Measurements from ENCODE around the gene KIAA1755. TPM values are rescaled to one million over a fixed set of nuclear protein-coding genes. Genes with fewer than 3 reads are reported as not detected.
A peak's percentile ranks its signal among the peaks of the same experiment; 100 is the strongest.

Gene KIAA1755
- total and polyA plus RNA-seq, 3 experiments from 2014 or later = not detected

- DNase-seq = no peak
- no peak overlapping the region for H3K4me3 Mint-ChIP-seq
- H3K4me3 ChIP-seq (ENCODE audit: low read length) = no peak overlapping the region
- H3K36me3 Mint-ChIP-seq = no peaks in the 10 kb centered on the region
- ChIA-PET CTCF (no interaction called here), POLR2A (no interaction called here)
- no peaks in the 10 kb centered on the region for H3K4me1 Mint-ChIP-seq
- H3K4me1 ChIP-seq (ENCODE audit: insufficient read depth, low read length) = no peaks in the 10 kb centered on the region
- no peaks in the 10 kb centered on the region for H3K9me3 Mint-ChIP-seq
- no peak overlapping the region for H3K27ac Mint-ChIP-seq
- no peaks in the 10 kb centered on the region for H3K36me3 ChIP-seq (ENCODE audit: insufficient read depth, low read length)
- H3K9me3 ChIP-seq (ENCODE audit: low read length) = no peaks in the 10 kb centered on the region
- H3K27ac ChIP-seq (ENCODE audit: low read depth, low read length) = no peak overlapping the region
- H3K27me3 Mint-ChIP-seq = peaks cover under 1 to 13% of the 10 kb centered on the region in 2 donors
- H3K27me3 ChIP-seq (ENCODE audit: insufficient read depth, low read length, poor library complexity, severe bottlenecking) = no peaks in the 10 kb centered on the region
These were observed 46.0 kb downstream of the KIAA1755 start for GRCh38 chr20:38214256-38215193.

- Mint-ChIP-seq H3K4me3 (no peak overlapping the region), H3K27me3 (peaks cover 6 to 13% of the 10 kb centered on the region in 2 donors), H3K4me1 (no peaks in the 10 kb centered on the region), H3K27ac (no peak overlapping the region), H3K36me3 (no peaks in the 10 kb centered on the region), H3K9me3 (no peaks in the 10 kb centered on the region)
- H3K9me3 ChIP-seq (ENCODE audit: low read length) = no peaks in the 10 kb centered on the region
- no peaks in the 10 kb centered on the region for H3K36me3 ChIP-seq (ENCODE audit: insufficient read depth, low read length)
- no peak overlapping the region for H3K4me3 ChIP-seq (ENCODE audit: low read length)
- H3K27me3 ChIP-seq (ENCODE audit: insufficient read depth, low read length, poor library complexity, severe bottlenecking) = no peaks in the 10 kb centered on the region
- no peak for DNase-seq
- CTCF ChIA-PET = interaction anchor here (1.2 to 1.7 kb wide), 2 partner anchors 8 to 156 kb away, joined by 4 to 5 read pairs; no protein-coding TSS in a partner anchor
- H3K27ac ChIP-seq (ENCODE audit: low read depth, low read length) = no peak overlapping the region
- POLR2A ChIA-PET = no interaction called here
- no peaks in the 10 kb centered on the region for H3K4me1 ChIP-seq (ENCODE audit: insufficient read depth, low read length)
These were observed 47.0 kb downstream of the KIAA1755 start for GRCh38 chr20:38213607-38213940.

GRCh38 chr20:38212806-38213606 is 47.5 kb downstream of the KIAA1755 start:
- no peaks in the 10 kb centered on the region for H3K4me1 ChIP-seq (ENCODE audit: insufficient read depth, low read length)
- DNase-seq = no peak
- no peaks in the 10 kb centered on the region for H3K9me3 Mint-ChIP-seq
- no peaks in the 10 kb centered on the region for H3K36me3 Mint-ChIP-seq
- H3K27ac Mint-ChIP-seq = no peak overlapping the region
- no peak overlapping the region for H3K4me3 ChIP-seq (ENCODE audit: low read length)
- H3K4me3 Mint-ChIP-seq = no peak overlapping the region
- peaks cover 11 to 14% of the 10 kb centered on the region in 2 donors for H3K27me3 Mint-ChIP-seq
- H3K36me3 ChIP-seq (ENCODE audit: insufficient read depth, low read length) = no peaks in the 10 kb centered on the region
- no peaks in the 10 kb centered on the region for H3K4me1 Mint-ChIP-seq
- H3K9me3 ChIP-seq (ENCODE audit: low read length) = no peaks in the 10 kb centered on the region
- H3K27me3 ChIP-seq (ENCODE audit: insufficient read depth, low read length, poor library complexity, severe bottlenecking) = no peaks in the 10 kb centered on the region
- no peak overlapping the region for H3K27ac ChIP-seq (ENCODE audit: low read depth, low read length)
- ChIA-PET POLR2A (no interaction called here), CTCF (interaction anchor here (1.2 to 1.7 kb wide), 2 partner anchors 9 to 155 kb away, joined by 4 to 5 read pairs; no protein-coding TSS in a partner anchor)

GRCh38 chr20:38211200-38212097 is 49.1 kb downstream of the KIAA1755 start:
- peak overlapping the region in 1 of 8 donors; percentile 41 for H3K27ac Mint-ChIP-seq
- no peaks in the 10 kb centered on the region for H3K36me3 Mint-ChIP-seq
- CTCF ChIA-PET = interaction anchor here (2.2 kb wide), 1 partner anchor 9 kb away, joined by 13 read pairs; no protein-coding TSS in a partner anchor

GRCh38 chr20:38210741-38211140 is 49.8 kb downstream of the KIAA1755 start:
- Mint-ChIP-seq H3K36me3 (no peaks in the 10 kb centered on the region), H3K27ac (peak overlapping the region in 1 of 8 donors; percentile 41), H3K9me3 (no peaks in the 10 kb centered on the region), H3K27me3 (peaks cover 11 to 14% of the 10 kb centered on the region in 2 donors), H3K4me1 (no peaks in the 10 kb centered on the region), H3K4me3 (no peak overlapping the region)
- no peaks in the 10 kb centered on the region for H3K4me1 ChIP-seq (ENCODE audit: insufficient read depth, low read length)
- H3K9me3 ChIP-seq (ENCODE audit: low read length) = no peaks in the 10 kb centered on the region
- no peak for DNase-seq
- H3K36me3 ChIP-seq (ENCODE audit: insufficient read depth, low read length) = no peaks in the 10 kb centered on the region
- ChIA-PET CTCF (interaction anchor here (2.2 kb wide), 1 partner anchor 10 kb away, joined by 13 read pairs; no protein-coding TSS in a partner anchor), POLR2A (no interaction called here)
- no peaks in the 10 kb centered on the region for H3K27me3 ChIP-seq (ENCODE audit: insufficient read depth, low read length, poor library complexity, severe bottlenecking)
- no peak overlapping the region for H3K27ac ChIP-seq (ENCODE audit: low read depth, low read length)
- H3K4me3 ChIP-seq (ENCODE audit: low read length) = no peak overlapping the region

More at GRCh38 chr20:38211200-38212097, 49.1 kb downstream of the KIAA1755 start:
- Mint-ChIP-seq H3K4me3 (no peak overlapping the region), H3K27me3 (peaks cover 11 to 14% of the 10 kb centered on the region in 2 donors), H3K9me3 (no peaks in the 10 kb centered on the region), H3K4me1 (no peaks in the 10 kb centered on the region)
- no peak overlapping the region for H3K4me3 ChIP-seq (ENCODE audit: low read length)
- POLR2A ChIA-PET = no interaction called here
- no peaks in the 10 kb centered on the region for H3K4me1 ChIP-seq (ENCODE audit: insufficient read depth, low read length)
- H3K27me3 ChIP-seq (ENCODE audit: insufficient read depth, low read length, poor library complexity, severe bottlenecking) = no peaks in the 10 kb centered on the region
- no peaks in the 10 kb centered on the region for H3K36me3 ChIP-seq (ENCODE audit: insufficient read depth, low read length)
- no peak overlapping the region for H3K27ac ChIP-seq (ENCODE audit: low read depth, low read length)
- DNase-seq = no peak
- no peaks in the 10 kb centered on the region for H3K9me3 ChIP-seq (ENCODE audit: low read length)

- no peaks in the 10 kb centered on the region for H3K27me3 ChIP-seq (ENCODE audit: insufficient read depth, low read length, poor library complexity, severe bottlenecking)
- H3K9me3 ChIP-seq (ENCODE audit: low read length) = no peaks in the 10 kb centered on the region
- H3K27ac ChIP-seq (ENCODE audit: low read depth, low read length) = no peak overlapping the region
- H3K4me1 ChIP-seq (ENCODE audit: insufficient read depth, low read length) = no peaks in the 10 kb centered on the region
- Mint-ChIP-seq H3K4me3 (no peak overlapping the region), H3K27me3 (peaks cover 8 to 11% of the 10 kb centered on the region in 2 donors), H3K36me3 (no peaks in the 10 kb centered on the region), H3K4me1 (no peaks in the 10 kb centered on the region), H3K27ac (no peak overlapping the region), H3K9me3 (no peaks in the 10 kb centered on the region)
- ChIA-PET CTCF (interaction anchor here (2.2 kb wide), 1 partner anchor 11 kb away, joined by 13 read pairs; no protein-coding TSS in a partner anchor), POLR2A (no interaction called here)
- DNase-seq = no peak
- no peaks in the 10 kb centered on the region for H3K36me3 ChIP-seq (ENCODE audit: insufficient read depth, low read length)
- no peak overlapping the region for H3K4me3 ChIP-seq (ENCODE audit: low read length)
These were observed 50.7 kb downstream of the KIAA1755 start for GRCh38 chr20:38209736-38210405.

- Histone ChIP-seq H3K36me3 (ENCODE audit: insufficient read depth, low read length) (no peaks in the 10 kb centered on the region), H3K27me3 (ENCODE audit: insufficient read depth, low read length, poor library complexity, severe bottlenecking) (no peaks in the 10 kb centered on the region), H3K9me3 (ENCODE audit: low read length) (no peaks in the 10 kb centered on the region), H3K4me1 (ENCODE audit: insufficient read depth, low read length) (no peaks in the 10 kb centered on the region), H3K27ac (ENCODE audit: low read depth, low read length) (no peak overlapping the region), H3K4me3 (ENCODE audit: low read length) (no peak overlapping the region)
- ChIA-PET CTCF (interaction anchor here (1.4 kb wide), 1 partner anchor 12 kb away, joined by 3 read pairs; no protein-coding TSS in a partner anchor), POLR2A (no interaction called here)
- no peaks in the 10 kb centered on the region for H3K36me3 Mint-ChIP-seq
- no peaks in the 10 kb centered on the region for H3K4me1 Mint-ChIP-seq
- no peak overlapping the region for H3K4me3 Mint-ChIP-seq
- H3K9me3 Mint-ChIP-seq = no peaks in the 10 kb centered on the region
- peaks cover 7 to 11% of the 10 kb centered on the region in 2 donors for H3K27me3 Mint-ChIP-seq
- no peak overlapping the region for H3K27ac Mint-ChIP-seq
- DNase-seq = no peak
These were observed 51.4 kb downstream of the KIAA1755 start for GRCh38 chr20:38209054-38209675.

All from CD8-positive, alpha-beta memory T cell (primary cell).